HG02571 (cell line): ENCODE results near the gene AXDND1.
"Not testable (repeated sequence)": the region's sequence is repeated elsewhere in the genome, so short reads cannot be mapped to it uniquely, and the experiment has no call there.

Experiments used
- ATAC-seq: cut with Tn5 transposase; IDR thresholded peaks from one replicate; pipeline ENCODE4 v1.9.1; 2021; ENCODE audit warnings: mild to moderate bottlenecking, moderate library complexity; ENCODE audit not compliant: unreplicated experiment

Gene AXDND1

GRCh38 chr1:179366093-179366800, 476 bp downstream of the AXDND1 start:
- ATAC-seq: peak; percentile 31

- no peak for ATAC-seq
Observed at GRCh38 chr1:179369751-179370341, 4.1 kb downstream of the AXDND1 start.

GRCh38 chr1:179372160-179372559, 6.4 kb downstream of the AXDND1 start:
- ATAC-seq: no peak

GRCh38 chr1:179376223-179376622, 10.5 kb downstream of the AXDND1 start:
- ATAC-seq: no peak

GRCh38 chr1:179380299-179380698, 14.5 kb downstream of the AXDND1 start:
- ATAC-seq: no peak

- no peak for ATAC-seq
Observed at GRCh38 chr1:179384027-179384426, 18.3 kb downstream of the AXDND1 start.

GRCh38 chr1:179385510-179385909, 19.7 kb downstream of the AXDND1 start:
- ATAC-seq: no peak

- ATAC-seq: no peak
Observed at GRCh38 chr1:179393721-179394120, 27.9 kb downstream of the AXDND1 start.

- not testable (repeated sequence) for ATAC-seq
Observed at GRCh38 chr1:179399399-179399798, 33.6 kb downstream of the AXDND1 start.

GRCh38 chr1:179417760-179418159, 52.0 kb downstream of the AXDND1 start:
- ATAC-seq: not testable (repeated sequence)

GRCh38 chr1:179418706-179419105, 52.9 kb downstream of the AXDND1 start:
- ATAC-seq: not testable (repeated sequence)

- ATAC-seq: no peak
Observed at GRCh38 chr1:179424610-179425009, 58.8 kb downstream of the AXDND1 start.

GRCh38 chr1:179425186-179425585, 59.4 kb downstream of the AXDND1 start:
- ATAC-seq: no peak

GRCh38 chr1:179437171-179437570, 71.4 kb downstream of the AXDND1 start:
- ATAC-seq: no peak

GRCh38 chr1:179439646-179440045, 73.9 kb downstream of the AXDND1 start:
- ATAC-seq: not testable (repeated sequence)

- not testable (repeated sequence) for ATAC-seq
Observed at GRCh38 chr1:179440301-179440700, 74.5 kb downstream of the AXDND1 start.

- ATAC-seq: no peak
Observed at GRCh38 chr1:179440971-179441370, 75.2 kb downstream of the AXDND1 start.

- ATAC-seq: no peak
Observed at GRCh38 chr1:179441501-179441900, 75.7 kb downstream of the AXDND1 start.

- not testable (repeated sequence) for ATAC-seq
Observed at GRCh38 chr1:179442846-179443245, 77.1 kb downstream of the AXDND1 start.

GRCh38 chr1:179445593-179445992, 79.8 kb downstream of the AXDND1 start:
- no peak for ATAC-seq

GRCh38 chr1:179447489-179447888, 81.7 kb downstream of the AXDND1 start:
- no peak for ATAC-seq

GRCh38 chr1:179448437-179449149, 82.8 kb downstream of the AXDND1 start:
- ATAC-seq: no peak
